GM20000 (cell line): ENCODE results near the gene HIPK2.

ENCODE experiments used
- DNase-seq: peaks from one replicate; pipeline ENCODE4 v3.0.0; 2012; ENCODE audit warnings: low spot score
- CTCF ChIP-seq: IDR thresholded peaks from 2 replicates; pipeline ENCODE4 v1.5.1; 2012; ENCODE audit warnings: mild to moderate bottlenecking, control low read depth; ENCODE audit errors: extremely low read depth, missing control alignments

The HIPK2 gene

GRCh38 chr7:139526578-139527544, 250.9 kb downstream of the HIPK2 start:
- DNase-seq = no peak

GRCh38 chr7:139525750-139526149, 252.0 kb downstream of the HIPK2 start:
- no peak for DNase-seq
- no peak for TF ChIP-seq CTCF

More at GRCh38 chr7:139526578-139527544, 250.9 kb downstream of the HIPK2 start:
- TF ChIP-seq CTCF = no peak

- no peak for TF ChIP-seq CTCF
- no peak for DNase-seq
Observed at GRCh38 chr7:139525239-139525638, 252.6 kb downstream of the HIPK2 start.

GRCh38 chr7:139523968-139524815, 253.6 kb downstream of the HIPK2 start:
- TF ChIP-seq CTCF = no peak
- no peak for DNase-seq

GRCh38 chr7:139523199-139523941, 254.4 kb downstream of the HIPK2 start, which contains the start of gene CLEC2L:
CLEC2L (plus strand) TSS chr7:139523685; CDS start chr7:139523928, 243 bp downstream.
- no peak for TF ChIP-seq CTCF
- DNase-seq = no peak

GRCh38 chr7:139522830-139523198, 255.0 kb downstream of the HIPK2 start:
- TF ChIP-seq CTCF = no peak
- DNase-seq = no peak
